HL-60/S4 treated with phorbol 12-myristate 13-acetate at 8.2 ng/mL for 4 days and 3 days (cell line): ENCODE measurements around the gene BEGAIN.

Experiments used
- in situ Hi-C: fragments of 300-500 bp; cut with MboI; formaldehyde crosslinking; loops from 2 replicates; pipeline ENCODE4 v1.15.0; 2022; ENCODE audit warnings: low sequenced_read_pairs

BEGAIN gene

GRCh38 chr14:100602621-100603230 lies 15.5 kb upstream of the BEGAIN start:
- in situ Hi-C loops = no loop called here

GRCh38 chr14:100601914-100602313 lies 14.7 kb upstream of the BEGAIN start:
- in situ Hi-C loops = no loop called here

GRCh38 chr14:100601064-100601463 lies 13.8 kb upstream of the BEGAIN start:
- in situ Hi-C loops = no loop called here

- in situ Hi-C loops = no loop called here
Measured at GRCh38 chr14:100599981-100600380, 12.8 kb upstream of the BEGAIN start.

- in situ Hi-C loops = no loop called here
Measured at GRCh38 chr14:100594625-100594951, 7.4 kb upstream of the BEGAIN start.

- in situ Hi-C loops = no loop called here
Measured at GRCh38 chr14:100593751-100594624, 6.8 kb upstream of the BEGAIN start.

GRCh38 chr14:100592972-100593371 lies 5.8 kb upstream of the BEGAIN start:
- in situ Hi-C loops = no loop called here

- in situ Hi-C loops = no loop called here
Measured at GRCh38 chr14:100592461-100592891, 5.3 kb upstream of the BEGAIN start.

- in situ Hi-C loops = no loop called here
Measured at GRCh38 chr14:100591453-100592371, 4.5 kb upstream of the BEGAIN start.

GRCh38 chr14:100590726-100591452 lies 3.7 kb upstream of the BEGAIN start:
- in situ Hi-C loops = no loop called here

- in situ Hi-C loops = no loop called here
Measured at GRCh38 chr14:100589760-100590469, 2.7 kb upstream of the BEGAIN start.

GRCh38 chr14:100589071-100589759 lies 2.0 kb upstream of the BEGAIN start:
- in situ Hi-C loops = no loop called here

GRCh38 chr14:100588671-100589070 lies 1.5 kb upstream of the BEGAIN start:
- in situ Hi-C loops = no loop called here

GRCh38 chr14:100587763-100588411 lies 670 bp upstream of the BEGAIN start:
- in situ Hi-C loops = no loop called here

GRCh38 chr14:100586403-100587085 lies 673 bp downstream of the BEGAIN start:
- in situ Hi-C loops = no loop called here

GRCh38 chr14:100586153-100586402 lies 1.1 kb downstream of the BEGAIN start:
- in situ Hi-C loops = no loop called here

- in situ Hi-C loops = no loop called here
Measured at GRCh38 chr14:100585448-100586152, 1.6 kb downstream of the BEGAIN start.
